Measurements from ENCODE around the gene CDK5RAP2. TPM values are rescaled to one million over a fixed set of nuclear protein-coding genes. Genes with fewer than 3 reads are reported as not detected.

CDK5RAP2 gene
- total RNA-seq, 1 experiment from 2014 or later, result 56.4 TPM

DNA sequence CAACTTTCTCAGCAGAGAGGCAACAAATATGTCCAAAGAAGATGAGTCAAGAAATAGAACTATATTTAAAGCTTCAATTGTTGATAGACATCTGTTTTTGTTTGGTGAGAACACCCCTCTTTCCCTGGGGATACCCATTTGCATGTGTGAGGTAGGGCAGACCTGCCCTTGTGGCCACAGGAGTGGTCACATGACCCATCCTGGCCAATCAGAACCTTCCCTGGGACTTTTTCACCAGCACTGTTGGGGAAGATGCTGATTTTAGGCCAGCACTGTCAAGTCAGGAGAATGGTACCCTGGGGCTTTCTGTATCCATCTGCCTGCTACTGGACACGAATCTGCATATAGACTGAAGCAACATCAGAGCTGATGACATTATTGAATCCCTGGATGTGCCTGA lies 211.2 kb downstream of the CDK5RAP2 start:
- Histone ChIP-seq H3K56ac (ENCODE audit: insufficient read length, low read depth, low read length) (no peak overlapping the region), H3K9ac (ENCODE audit: extremely low read depth, insufficient read length, low read length) (no peak overlapping the region), H2AFZ (ENCODE audit: low read length) (no peak overlapping the region), H2BK120ac (ENCODE audit: low read depth, low read length, poor library complexity, severe bottlenecking) (no peak overlapping the region), H2BK5ac (ENCODE audit: insufficient read length, low read length) (no peak overlapping the region), H4K8ac (replicated peaks; ENCODE audit: insufficient read length, low read depth, low read length) (no peak overlapping the region), H3K4me2 (ENCODE audit: insufficient read depth, insufficient read length, low read length) (no peak overlapping the region), H3K23me2 (ENCODE audit: insufficient read length, low read depth, low read length, poor library complexity, severe bottlenecking) (no peaks in the 10 kb centered on the region), H3K27ac (ENCODE audit: insufficient read length, low read depth, low read length) (no peak overlapping the region), H2BK20ac (ENCODE audit: low read depth, low read length, poor library complexity, severe bottlenecking) (no peak overlapping the region), H4K5ac (ENCODE audit: insufficient read length, low read depth, low read length) (no peak overlapping the region), H2BK12ac (ENCODE audit: insufficient read length, low read depth, low read length) (no peak overlapping the region), H3K79me2 (ENCODE audit: insufficient read depth, low read length) (no peaks in the 10 kb centered on the region), H3K79me1 (ENCODE audit: insufficient read depth, low read depth, low read length, poor library complexity, severe bottlenecking) (no peaks in the 10 kb centered on the region), H3K14ac (ENCODE audit: insufficient read depth, low read length) (no peak overlapping the region), H3T11ph (ENCODE audit: low read length) (no peak overlapping the region), H4K91ac (ENCODE audit: insufficient read length, low read depth, low read length) (no peak overlapping the region), H3K18ac (ENCODE audit: insufficient read length, low read depth, low read length) (no peak overlapping the region), H3K4ac (ENCODE audit: low read depth, low read length) (no peak overlapping the region), H3K4me1 (ENCODE audit: insufficient read depth, low read length) (no peaks in the 10 kb centered on the region), H2BK15ac (ENCODE audit: low read depth, low read length) (no peak overlapping the region), H2AK5ac (ENCODE audit: insufficient read length, low read length) (no peak overlapping the region), H3K27me3 (ENCODE audit: insufficient read depth, low read length) (no peaks in the 10 kb centered on the region), H3K9me3 (ENCODE audit: control insufficient read depth, low read depth, low read length) (no peaks in the 10 kb centered on the region), H3K23ac (ENCODE audit: insufficient read length, low read depth, low read length) (no peak overlapping the region), H4K20me1 (ENCODE audit: control insufficient read depth, insufficient read depth, insufficient read length) (no peaks in the 10 kb centered on the region)
- H3K27ac Mint-ChIP-seq, result no peak overlapping the region
- H3K27me3 Mint-ChIP-seq (ENCODE audit: low read depth), result peaks cover 4% of the 10 kb centered on the region; the same call in 1 of the 2 replicates
- peaks cover 4 to 5% of the 10 kb centered on the region in 2 experiments; a peak in 3 of 5 replicates for H3K9me3 Mint-ChIP-seq
- TF ChIP-seq, protein P1, sequence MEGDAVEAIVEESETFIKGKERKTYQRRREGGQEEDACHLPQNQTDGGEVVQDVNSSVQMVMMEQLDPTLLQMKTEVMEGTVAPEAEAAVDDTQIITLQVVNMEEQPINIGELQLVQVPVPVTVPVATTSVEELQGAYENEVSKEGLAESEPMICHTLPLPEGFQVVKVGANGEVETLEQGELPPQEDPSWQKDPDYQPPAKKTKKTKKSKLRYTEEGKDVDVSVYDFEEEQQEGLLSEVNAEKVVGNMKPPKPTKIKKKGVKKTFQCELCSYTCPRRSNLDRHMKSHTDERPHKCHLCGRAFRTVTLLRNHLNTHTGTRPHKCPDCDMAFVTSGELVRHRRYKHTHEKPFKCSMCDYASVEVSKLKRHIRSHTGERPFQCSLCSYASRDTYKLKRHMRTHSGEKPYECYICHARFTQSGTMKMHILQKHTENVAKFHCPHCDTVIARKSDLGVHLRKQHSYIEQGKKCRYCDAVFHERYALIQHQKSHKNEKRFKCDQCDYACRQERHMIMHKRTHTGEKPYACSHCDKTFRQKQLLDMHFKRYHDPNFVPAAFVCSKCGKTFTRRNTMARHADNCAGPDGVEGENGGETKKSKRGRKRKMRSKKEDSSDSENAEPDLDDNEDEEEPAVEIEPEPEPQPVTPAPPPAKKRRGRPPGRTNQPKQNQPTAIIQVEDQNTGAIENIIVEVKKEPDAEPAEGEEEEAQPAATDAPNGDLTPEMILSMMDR (conservative IDR thresholded peaks at IDR 0.05), result no peak
- no peak for DNase-seq
- H3K4me1 Mint-ChIP-seq, result peaks cover 11 to 17% of the 10 kb centered on the region in 2 experiments; a peak in 3 of 4 replicates
- H3K36me3 Mint-ChIP-seq (ENCODE audit: insufficient read depth in 1 of 3, low read depth in 3 of 3), result peaks cover 0 to 5% (median 5%) of the 10 kb centered on the region in 3 experiments; a peak in 5 of 7 replicates
- no peak overlapping the region for H3K4me3 Mint-ChIP-seq
- WGBS (ENCODE audit: extremely low coverage, insufficient read length, low lambda C conversion rate), result no CpG with 5 or more reads among the region's 1 CpG

Data from H9 (cell line).